ENCODE measurements around the gene THOP1.

DNA sequence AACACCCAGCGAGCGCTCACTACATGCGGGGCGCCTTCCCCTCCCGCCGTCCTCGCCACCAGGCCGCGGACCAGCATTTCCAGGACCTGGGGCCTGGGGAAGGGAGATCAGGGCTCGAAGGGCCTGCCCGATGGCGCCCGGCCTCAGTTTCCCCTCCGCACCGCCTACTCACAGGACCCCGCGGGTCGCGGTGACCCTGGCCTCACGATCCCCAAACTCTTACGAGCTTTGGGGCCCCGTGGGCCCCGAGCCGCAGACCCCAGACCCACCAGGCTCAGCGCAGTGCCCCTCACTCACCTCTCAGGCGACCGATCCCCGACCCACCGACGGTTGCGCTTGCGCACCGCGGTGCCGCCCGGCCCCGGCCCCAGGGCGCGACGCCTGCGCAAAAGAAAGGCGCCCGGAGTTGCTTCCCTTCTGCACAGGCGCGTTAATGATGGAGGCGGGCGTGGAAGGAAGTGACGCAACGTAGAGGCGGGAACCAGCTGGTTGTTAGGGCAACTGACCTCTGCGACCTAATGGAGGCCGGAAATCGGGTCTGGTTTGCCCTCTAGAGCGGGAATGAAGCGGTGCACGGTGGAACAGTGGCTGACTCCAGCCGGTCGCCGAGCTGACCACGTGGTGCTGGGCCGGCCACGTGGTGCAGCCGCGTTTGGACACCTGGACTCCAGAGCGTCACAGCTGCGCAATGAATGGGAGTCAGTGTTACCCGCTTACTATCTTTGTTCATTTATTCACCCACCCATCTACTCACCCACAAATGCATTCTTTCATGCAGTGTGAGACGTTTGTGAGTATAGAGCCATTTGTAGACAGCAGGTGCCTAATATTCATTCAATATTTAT, 2.1 kb upstream of the THOP1 start, which contains the start of gene SGTA:
- peak; percentile 77 for TF ChIP-seq POLR2A (IDR thresholded peaks at IDR 0.05)
- TF ChIP-seq, protein P1, sequence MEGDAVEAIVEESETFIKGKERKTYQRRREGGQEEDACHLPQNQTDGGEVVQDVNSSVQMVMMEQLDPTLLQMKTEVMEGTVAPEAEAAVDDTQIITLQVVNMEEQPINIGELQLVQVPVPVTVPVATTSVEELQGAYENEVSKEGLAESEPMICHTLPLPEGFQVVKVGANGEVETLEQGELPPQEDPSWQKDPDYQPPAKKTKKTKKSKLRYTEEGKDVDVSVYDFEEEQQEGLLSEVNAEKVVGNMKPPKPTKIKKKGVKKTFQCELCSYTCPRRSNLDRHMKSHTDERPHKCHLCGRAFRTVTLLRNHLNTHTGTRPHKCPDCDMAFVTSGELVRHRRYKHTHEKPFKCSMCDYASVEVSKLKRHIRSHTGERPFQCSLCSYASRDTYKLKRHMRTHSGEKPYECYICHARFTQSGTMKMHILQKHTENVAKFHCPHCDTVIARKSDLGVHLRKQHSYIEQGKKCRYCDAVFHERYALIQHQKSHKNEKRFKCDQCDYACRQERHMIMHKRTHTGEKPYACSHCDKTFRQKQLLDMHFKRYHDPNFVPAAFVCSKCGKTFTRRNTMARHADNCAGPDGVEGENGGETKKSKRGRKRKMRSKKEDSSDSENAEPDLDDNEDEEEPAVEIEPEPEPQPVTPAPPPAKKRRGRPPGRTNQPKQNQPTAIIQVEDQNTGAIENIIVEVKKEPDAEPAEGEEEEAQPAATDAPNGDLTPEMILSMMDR (IDR thresholded peaks at IDR 0.05) = peak; percentile 34 to 50 (median 48)
